Breast epithelium (tissue), 3 donors: ENCODE measurements around the gene BEND3.

ENCODE experiments used
- CTCF ChIP-seq, 3 donors: fragments of 450-650 bp; IDR thresholded peaks; one replicate each; pipeline ENCODE4 v1.5.1; 2016 to 2017; ENCODE audit warnings: antibody characterized with exemption in 3 of 3, mild to moderate bottlenecking in 3 of 3, moderate library complexity in 3 of 3
- POLR2A ChIP-seq: fragments of 450-650 bp; IDR thresholded peaks from one replicate; pipeline ENCODE4 v1.6.1; 2016; ENCODE audit warnings: antibody characterized with exemption, mild to moderate bottlenecking, moderate library complexity

GRCh38 chr6:107114213-107114925, 946 bp downstream of the BEND3 start:
- no peak for TF ChIP-seq POLR2A
- peak; percentile 11 to 95 (median 53) for TF ChIP-seq CTCF (IDR thresholded peaks at IDR 0.05)
